H1 (cell line): ENCODE results near the gene FBLN2. TPM values are rescaled to one million over a fixed set of nuclear protein-coding genes. Genes with fewer than 3 reads are reported as not detected.

Experiments used
- CTCF ChIA-PET: fragments of 300-600 bp; sonication (Branson Sonifier 250); formaldehyde crosslinking; loops from one replicate; lab custom pipeline; 2021; ENCODE audit not compliant: partially characterized antibody; lab: Charles Lee
- POLR2A ChIA-PET: fragments of 300-600 bp; sonication (Branson Sonifier 250); formaldehyde crosslinking; loops from one replicate; lab custom pipeline; 2021; ENCODE audit warnings: inconsistent platforms; ENCODE audit not compliant: partially characterized antibody; lab: Charles Lee
- DNase-seq, 2 experiments: peaks; one replicate each; pipeline versions ENCODE4 v3.0.0 to v3.0.0-alpha.2; 2010 to 2022; ENCODE audit warnings: low spot score in 2 of 2, low read depth in 1 of 2, mixed read lengths in 1 of 2
- FAIRE-seq: peaks from 2 replicates; lab custom pipeline; 2011; peaks lifted over from hg19 to GRCh38; lab: Jason Lieb, UNC
- H2AFZ ChIP-seq: 2 replicates; pipeline ENCODE4 v1.8.1; 2012; ENCODE audit warnings: low read length, inconsistent platforms
- H2AK5ac ChIP-seq: 2 replicates; pipeline ENCODE4 v1.6.1; 2013; ENCODE audit warnings: low read depth, low read length
- H2BK120ac ChIP-seq: replicated peaks from 2 replicates; pipeline ENCODE3; 2013; ENCODE audit warnings: low read depth, low read length, inconsistent platforms
- H2BK12ac ChIP-seq: 2 replicates; pipeline ENCODE4 v1.6.1; 2013; ENCODE audit warnings: low read depth, low read length
- H2BK15ac ChIP-seq: 2 replicates; pipeline ENCODE4 v1.6.1; 2013; ENCODE audit warnings: low read length
- H2BK20ac ChIP-seq: 2 replicates; pipeline ENCODE4 v1.6.1; 2013; ENCODE audit warnings: low read length
- H2BK5ac ChIP-seq: 2 replicates; pipeline ENCODE4 v1.6.1; 2013; ENCODE audit warnings: low read depth, low read length
- H3K14ac ChIP-seq: 2 replicates; pipeline ENCODE4 v1.6.1; 2013; ENCODE audit warnings: inconsistent platforms; ENCODE audit not compliant: insufficient read length
- H3K18ac ChIP-seq: 2 replicates; pipeline ENCODE4 v1.6.1; 2013; ENCODE audit warnings: low read length; ENCODE audit errors: extremely low read depth
- H3K23ac ChIP-seq: 2 replicates; pipeline ENCODE4 v1.6.1; 2013; ENCODE audit warnings: inconsistent platforms; ENCODE audit not compliant: insufficient read length
- H3K23me2 ChIP-seq: 2 replicates; pipeline ENCODE4 v1.6.1; 2013; ENCODE audit warnings: low read depth, low read length
- H3K27ac ChIP-seq: 2 replicates; pipeline ENCODE4 v1.6.1; 2011; ENCODE audit warnings: low read depth, low read length, inconsistent platforms
- H3K27me3 ChIP-seq, 4 experiments: replicated peaks in 1 of 4; 1 replicate in 1 of 4; 2 replicates in 3 of 4; pipeline versions ENCODE4 v1.6.1 to v1.8.1; 2011 to 2013; ENCODE audit warnings: low read length in 3 of 4, mild to moderate bottlenecking in 3 of 4, inconsistent platforms in 2 of 4, mixed read lengths in 2 of 4, moderate library complexity in 1 of 4; ENCODE audit not compliant: control insufficient read depth in 3 of 4, insufficient read depth in 3 of 4; ENCODE audit errors: extremely low read depth in 1 of 4
- H3K36me3 ChIP-seq, 4 experiments: 2 replicates each; pipeline versions ENCODE4 v1.6.1 to v1.8.1; 2011 to 2013; ENCODE audit warnings: mild to moderate bottlenecking in 4 of 4, low read length in 3 of 4, moderate library complexity in 2 of 4, control low read depth in 1 of 4, inconsistent platforms in 1 of 4; ENCODE audit not compliant: insufficient read depth in 4 of 4, control insufficient read depth in 2 of 4
- H3K4ac ChIP-seq: replicated peaks from 2 replicates; pipeline ENCODE3; 2013; ENCODE audit warnings: low read length, low read depth, mixed read lengths, inconsistent platforms; ENCODE audit not compliant: insufficient read length
- H3K4me1 ChIP-seq, 4 experiments: replicated peaks in 1 of 4; 1 replicate in 1 of 4; 2 replicates in 3 of 4; pipeline versions ENCODE4 v1.6.1 to v1.8.1; 2011 to 2013; ENCODE audit warnings: low read length in 3 of 4, inconsistent platforms in 2 of 4, mixed read lengths in 1 of 4; ENCODE audit not compliant: insufficient read depth in 4 of 4, control insufficient read depth in 3 of 4
- H3K4me2 ChIP-seq, 2 experiments: 2 replicates each; pipeline versions ENCODE4 v1.6.1 to v1.8.1; 2011 to 2013; ENCODE audit warnings: low read depth in 2 of 2, low read length in 2 of 2, control low read depth in 1 of 2, inconsistent platforms in 1 of 2, mild to moderate bottlenecking in 1 of 2; ENCODE audit not compliant: insufficient read depth in 1 of 2
- H3K4me3 ChIP-seq, 4 experiments: fragments of 200-600, 300-600 bp in 1 of 4; sonication (generic), shearing (Covaris generic), sonication (Bioruptor Twin) in 1 of 4; 2 replicates each; pipeline versions ENCODE4 v1.5.1 to v1.8.1; 2011 to 2016; ENCODE audit warnings: low read length in 4 of 4, low read depth in 3 of 4, control low read depth in 2 of 4, inconsistent platforms in 2 of 4, mild to moderate bottlenecking in 2 of 4, mixed read lengths in 1 of 4, moderate library complexity in 1 of 4; ENCODE audit not compliant: insufficient read depth in 2 of 4; ENCODE audit errors: extremely low read depth in 1 of 4
- H3K56ac ChIP-seq: replicated peaks from 2 replicates; pipeline ENCODE3; 2013; ENCODE audit warnings: low read depth, mild to moderate bottlenecking, mixed read lengths, low read length, inconsistent platforms; ENCODE audit not compliant: insufficient read length
- H3K79me1 ChIP-seq: 2 replicates; pipeline ENCODE4 v1.6.1; 2013; ENCODE audit warnings: low read depth, low read length, control low read depth
- H3K79me2 ChIP-seq, 2 experiments: 2 replicates each; pipeline versions ENCODE4 v1.6.1 to v1.8.1; 2012 to 2013; ENCODE audit warnings: low read length in 2 of 2, mild to moderate bottlenecking in 2 of 2, inconsistent platforms in 1 of 2; ENCODE audit not compliant: insufficient read depth in 2 of 2, control insufficient read depth in 1 of 2
- H3K9ac ChIP-seq, 4 experiments: replicated peaks in 1 of 4; 1 replicate in 1 of 4; 2 replicates in 3 of 4; pipeline versions ENCODE4 v1.6.1 to v1.8.1; 2011 to 2013; ENCODE audit warnings: low read depth in 3 of 4, low read length in 3 of 4, control low read depth in 2 of 4, mild to moderate bottlenecking in 2 of 4, moderate library complexity in 2 of 4, inconsistent platforms in 1 of 4; ENCODE audit errors: extremely low read depth in 1 of 4
- H3K9me3 ChIP-seq, 2 experiments: 2 replicates each; pipeline versions ENCODE4 v1.6.1 to v1.8.1; 2012 to 2013; ENCODE audit warnings: mild to moderate bottlenecking in 2 of 2, moderate library complexity in 2 of 2, control low read depth in 1 of 2, inconsistent platforms in 1 of 2, low read depth in 1 of 2, low read length in 1 of 2, mixed read lengths in 1 of 2; ENCODE audit not compliant: insufficient read depth in 2 of 2
- H4K20me1 ChIP-seq, 2 experiments: replicated peaks in 1 of 2; 2 replicates each; pipeline versions ENCODE3 to v1.8.1; 2011 to 2013; ENCODE audit warnings: inconsistent platforms in 2 of 2, low read length in 2 of 2, mild to moderate bottlenecking in 1 of 2; ENCODE audit not compliant: insufficient read depth in 2 of 2, control insufficient read depth in 1 of 2
- H4K5ac ChIP-seq: 2 replicates; pipeline ENCODE4 v1.6.1; 2013; ENCODE audit warnings: low read length, low read depth, mixed read lengths, inconsistent platforms; ENCODE audit not compliant: insufficient read length
- H4K8ac ChIP-seq: 2 replicates; pipeline ENCODE4 v1.8.0; 2013; ENCODE audit warnings: mild to moderate bottlenecking, moderate library complexity, low read length, inconsistent platforms; ENCODE audit not compliant: insufficient read depth; ENCODE audit errors: extremely low read depth
- H4K91ac ChIP-seq: replicated peaks from 2 replicates; pipeline ENCODE3; 2013; ENCODE audit warnings: low read length, mixed read lengths, inconsistent platforms; ENCODE audit not compliant: insufficient read length
- ASH2L ChIP-seq: fragments of 200-600, 300-600 bp; sonication (generic); IDR thresholded peaks from one replicate; pipeline ENCODE4 v1.7.1; 2017; ENCODE audit warnings: low read length
- ATF2 ChIP-seq: IDR thresholded peaks from 2 replicates; pipeline ENCODE4 v1.6.1; 2012; ENCODE audit warnings: low read length, inconsistent platforms
- EP300 ChIP-seq, 2 experiments: IDR thresholded peaks; 1 replicate in 1 of 2; 2 replicates in 1 of 2; pipeline ENCODE4 v1.6.1; 2011 to 2012; ENCODE audit warnings: low read depth in 2 of 2, low read length in 2 of 2, mild to moderate bottlenecking in 2 of 2, borderline replicate concordance in 1 of 2, inconsistent platforms in 1 of 2, moderate library complexity in 1 of 2
- FOSL1 ChIP-seq: IDR thresholded peaks from 2 replicates; pipeline ENCODE4 v1.6.1; 2011; ENCODE audit warnings: mild to moderate bottlenecking, low read depth, low read length, moderate library complexity; ENCODE audit not compliant: insufficient read depth
- KDM1A ChIP-seq: fragments of 200-600, 300-600 bp; sonication (generic); IDR thresholded peaks from 2 replicates; pipeline ENCODE4 v1.7.1; 2016; ENCODE audit warnings: mild to moderate bottlenecking, low read length, borderline replicate concordance
- KDM5A ChIP-seq: fragments of 200-600 bp; IDR thresholded peaks from 2 replicates; pipeline ENCODE4 v1.7.1; 2012; ENCODE audit warnings: mild to moderate bottlenecking, low read length, inconsistent platforms, mixed read lengths
- MAX ChIP-seq: IDR thresholded peaks from 2 replicates; pipeline ENCODE4 v1.6.1; 2012; ENCODE audit warnings: inconsistent platforms
- POLR2A ChIP-seq, 2 experiments: IDR thresholded peaks; 1 replicate in 1 of 2; 2 replicates in 1 of 2; pipeline ENCODE4 v1.6.1; 2011; ENCODE audit warnings: low read depth in 2 of 2, low read length in 2 of 2, mild to moderate bottlenecking in 2 of 2; ENCODE audit errors: control extremely low read depth in 1 of 2
- POLR2AphosphoS5 ChIP-seq: IDR thresholded peaks from 2 replicates; pipeline ENCODE4 v1.6.1; 2011; ENCODE audit warnings: low read depth, low read length
- RBBP5 ChIP-seq: IDR thresholded peaks from 2 replicates; pipeline ENCODE4 v1.7.1; 2012; ENCODE audit warnings: low read depth, mild to moderate bottlenecking, inconsistent platforms, low read length, moderate library complexity, borderline replicate concordance
- RNF2 ChIP-seq: fragments of 200-900, 300-1000 bp; sonication (generic); IDR thresholded peaks from 2 replicates; pipeline ENCODE4 v1.7.1; 2016; ENCODE audit warnings: borderline replicate concordance, low read depth, mild to moderate bottlenecking, antibody characterized with exemption, low read length; ENCODE audit not compliant: poor library complexity, severe bottlenecking; ENCODE audit errors: missing control alignments
- TAF1 ChIP-seq: IDR thresholded peaks from 2 replicates; pipeline ENCODE4 v1.6.1; 2011; ENCODE audit warnings: mild to moderate bottlenecking, low read depth, low read length
- TCF12 ChIP-seq: IDR thresholded peaks from 2 replicates; pipeline ENCODE4 v1.6.1; 2011; ENCODE audit warnings: low read depth, mild to moderate bottlenecking, low read length
- YY1 ChIP-seq: IDR thresholded peaks from 2 replicates; pipeline ENCODE4 v1.6.1; 2011; ENCODE audit warnings: low read depth, mild to moderate bottlenecking, low read length
- polyA plus RNA-seq, 7 experiments: library from polyadenylated mRNA; depleted of rRNA in 3 of 7; stranded (reverse) in 5 of 7; unstranded in 2 of 7; fragments of >200 nt in 5 of 7; fragments of 200-250 nt in 2 of 7; gene quantifications; 1 replicate in 5 of 7; 2 replicates in 1 of 7; 4 replicates in 1 of 7; pipeline versions ENCODE4 v1.2.1 to v1.2.3, GENCODE V29; 2011 to 2013; ENCODE audit warnings: missing spikeins in 2 of 7, mixed read lengths in 2 of 7
- total RNA-seq: library from RNA; stranded (reverse); fragmentation: NEBNext Ultra II Directional; extraction: Animal tissue kit (Norgen Biotek cat#: 25700); gene quantifications from 2 replicates; pipeline ENCODE4 v1.2.1, GENCODE V29; 2021

Gene FBLN2
- total and polyA plus RNA-seq, 2 of the 8 experiments (the other 6 are each of a cell fraction or from before 2014, with no cell fraction given), result 17.4 to 24.2 TPM

GRCh38 chr3:13601692-13602080 lies 52.8 kb downstream of the FBLN2 start:
- no peaks in the 10 kb centered on the region for H3K36me3 ChIP-seq
- H2AFZ ChIP-seq, result no peak overlapping the region
- no peaks in the 10 kb centered on the region; the same call in 1 of the 2 replicates for H3K23me2 ChIP-seq
- DNase-seq (no peak), FAIRE-seq (no peak)
- no peak overlapping the region for H2BK5ac ChIP-seq
- no peaks in the 10 kb centered on the region; a peak in 1 of 7 replicates for H3K27me3 ChIP-seq
- H3K18ac ChIP-seq, result peak overlapping the region; percentile 4; the same call in 1 of the 2 replicates
- no peak overlapping the region for H2AK5ac ChIP-seq
- H3K4me1 ChIP-seq, result no peaks in the 10 kb centered on the region; a peak in 1 of 7 replicates
- H4K5ac ChIP-seq, result no peak overlapping the region
- H3K56ac ChIP-seq, result no peak overlapping the region
- H3K4me3 ChIP-seq, result no peak overlapping the region
- H3K9me3 ChIP-seq, result no peaks in the 10 kb centered on the region
- no peak overlapping the region for H2BK20ac ChIP-seq
- H3K79me2 ChIP-seq, result no peaks in the 10 kb centered on the region
- no peak overlapping the region for H2BK120ac ChIP-seq
- H3K23ac ChIP-seq, result no peak overlapping the region
- H4K8ac ChIP-seq, result no peak overlapping the region
- peaks cover 0 to 3% of the 10 kb centered on the region in 2 experiments for H4K20me1 ChIP-seq
- no peak overlapping the region for H3K4me2 ChIP-seq
- no peak overlapping the region for H3K14ac ChIP-seq
- no peak overlapping the region for H3K9ac ChIP-seq
- no peak overlapping the region for H2BK12ac ChIP-seq
- H2BK15ac ChIP-seq, result no peak overlapping the region
- no peaks in the 10 kb centered on the region; the same call in 1 of the 2 replicates for H3K79me1 ChIP-seq
- no peak overlapping the region for H4K91ac ChIP-seq
- no peak overlapping the region for H3K4ac ChIP-seq
- H3K27ac ChIP-seq, result no peak overlapping the region
- ChIA-PET POLR2A (no interaction called here), CTCF (interaction anchor here (0.8 to 1.0 kb wide), 2 partner anchors 105 to 107 kb away, joined by 3 read pairs; no protein-coding TSS in a partner anchor)
- no peak for TF ChIP-seq KDM1A
- no peak for TF ChIP-seq ASH2L
- TF ChIP-seq POLR2A (IDR thresholded peaks at IDR 0.05; ENCODE audit: control extremely low read depth in 1 of 2, low read depth in 2 of 2, low read length in 2 of 2), result no peak
- no peak for TF ChIP-seq POLR2AphosphoS5
- no peak for TF ChIP-seq TAF1
- TF ChIP-seq FOSL1, result no peak
- no peak for TF ChIP-seq RBBP5
- TF ChIP-seq TCF12, result no peak
- no peak for TF ChIP-seq KDM5A
- TF ChIP-seq YY1, result no peak
- no peak for TF ChIP-seq MAX
- TF ChIP-seq EP300 (IDR thresholded peaks at IDR 0.05; ENCODE audit: borderline replicate concordance in 1 of 2, low read depth in 2 of 2, low read length in 2 of 2), result no peak
- no peak for TF ChIP-seq RNF2
- no peak for TF ChIP-seq ATF2
